Karpas-422 (cell line): ENCODE measurements around the gene HAGHL. TPM values are rescaled to one million over a fixed set of nuclear protein-coding genes. Genes with fewer than 3 reads are reported as not detected.

Experiments
- DNase-seq: peaks from one replicate; pipeline ENCODE4 v3.0.0-alpha.2; 2015
- H2AFZ ChIP-seq: fragments of 200-600 bp; sonication (generic); 2 replicates; pipeline ENCODE4 v1.6.1; 2014; ENCODE audit warnings: antibody characterized with exemption, low read length, mixed read lengths
- H3K27ac ChIP-seq: fragments of 200-600 bp; sonication (generic); 2 replicates; pipeline ENCODE4 v1.5.1; 2014; ENCODE audit warnings: mild to moderate bottlenecking, low read length, moderate library complexity
- H3K27me3 ChIP-seq: fragments of 200-600 bp; sonication (generic); 2 replicates; pipeline ENCODE4 v1.6.1; 2014; ENCODE audit warnings: low read length, mixed read lengths
- H3K36me3 ChIP-seq: fragments of 200-600 bp; sonication (generic); 2 replicates; pipeline ENCODE4 v1.6.1; 2014; ENCODE audit warnings: low read length, mixed read lengths; ENCODE audit not compliant: insufficient read depth
- H3K4me1 ChIP-seq: fragments of 200-600 bp; sonication (generic); 2 replicates; pipeline ENCODE4 v1.6.1; 2014; ENCODE audit warnings: mild to moderate bottlenecking, low read length, mixed read lengths
- H3K4me2 ChIP-seq: fragments of 200-600 bp; sonication (generic); 2 replicates; pipeline ENCODE4 v1.6.1; 2014; ENCODE audit warnings: low read length, low read depth, mild to moderate bottlenecking; ENCODE audit not compliant: poor library complexity, severe bottlenecking
- H3K4me3 ChIP-seq: fragments of 200-600 bp; sonication (generic); 2 replicates; pipeline ENCODE4 v1.5.1; 2014; ENCODE audit warnings: mild to moderate bottlenecking, antibody characterized with exemption, low read length, mixed read lengths
- H3K79me2 ChIP-seq: fragments of 200-600 bp; sonication (generic); 2 replicates; pipeline ENCODE4 v1.6.1; 2014; ENCODE audit warnings: mild to moderate bottlenecking, low read length, mixed read lengths
- H3K9ac ChIP-seq: fragments of 200-600 bp; sonication (generic); 2 replicates; pipeline ENCODE4 v1.6.0; 2014; ENCODE audit warnings: low read length
- H3K9me2 ChIP-seq: fragments of 200-600 bp; sonication (generic), shearing (Covaris generic); replicated peaks from 2 replicates; pipeline ENCODE4 v1.6.0; 2014; ENCODE audit warnings: mild to moderate bottlenecking, low read length, moderate library complexity; ENCODE audit not compliant: insufficient read depth
- H3K9me3 ChIP-seq: fragments of 300-700, 200-600 bp; sonication (generic); 2 replicates; pipeline ENCODE4 v1.6.1; 2014; ENCODE audit warnings: low read length, mixed read lengths
- H4K20me1 ChIP-seq: fragments of 200-600 bp; sonication (generic); 2 replicates; pipeline ENCODE4 v1.6.1; 2014; ENCODE audit warnings: mild to moderate bottlenecking, antibody characterized with exemption, low read length, low read depth; ENCODE audit not compliant: insufficient read depth
- total RNA-seq: library from RNA; depleted of rRNA; stranded (reverse); fragments of >200 nt; shearing (Covaris generic); gene quantifications from 2 replicates; pipeline ENCODE4 v1.2.3, GENCODE V29; 2014; ENCODE audit warnings: low replicate concordance; rRNA removed

Gene HAGHL
- 57.4 and 159 TPM in 2 replicates for total RNA-seq

GRCh38 chr16:726438-727290 is at the start of gene HAGHL, which contains the start of gene CCDC78:
TSS of gene HAGHL (plus strand) at chr16:727106. CDS start at chr16:727510, 404 bp downstream.
TSS of gene CCDC78 (minus strand) at chr16:726443. CDS start at chr16:726367, 76 bp downstream.
- peaks cover 90% of the 10 kb centered on the region for H3K4me1 ChIP-seq
- peak; percentile 94 for DNase-seq
- no peaks in the 10 kb centered on the region for H3K9me2 ChIP-seq
- H3K27me3 ChIP-seq, result no peaks in the 10 kb centered on the region
- H4K20me1 ChIP-seq, result peaks cover 5% of the 10 kb centered on the region
- peak within 1 kb of the TSS; percentile 94 for H3K9ac ChIP-seq
- H3K9me3 ChIP-seq, result no peaks in the 10 kb centered on the region
- peak within 1 kb of the TSS; percentile 93 for H3K4me2 ChIP-seq
- H3K79me2 ChIP-seq, result peaks cover 31% of the 10 kb centered on the region
- peak within 1 kb of the TSS; percentile 97 for H3K27ac ChIP-seq
- H3K36me3 ChIP-seq, result 0 out of 2 replicates have a peak, but pooled peaks cover 6% of the 10 kb centered on the region
- H3K4me3 ChIP-seq, result peak within 1 kb of the TSS; percentile 91
- no peak within 1 kb of the TSS for H2AFZ ChIP-seq

- Histone ChIP-seq H3K27me3 (no peaks in the 10 kb centered on the region), H2AFZ (no peak overlapping the region), H3K4me2 (no peak overlapping the region), H3K27ac (no peak overlapping the region), H3K79me2 (peaks cover 20% of the 10 kb centered on the region), H4K20me1 (peaks cover 20% of the 10 kb centered on the region), H3K4me3 (no peak overlapping the region), H3K9me3 (no peaks in the 10 kb centered on the region), H3K4me1 (peaks cover 21% of the 10 kb centered on the region), H3K9ac (no peak overlapping the region), H3K36me3 (peaks cover 4% of the 10 kb centered on the region; the same call in 1 of the 2 replicates), H3K9me2 (no peaks in the 10 kb centered on the region)
- no peak for DNase-seq
Measured at GRCh38 chr16:677316-678190, 49.4 kb upstream of the HAGHL start.

GRCh38 chr16:678209-678857 is 48.6 kb upstream of the HAGHL start:
- H3K79me2 ChIP-seq, result peaks cover 26% of the 10 kb centered on the region
- peaks cover 20% of the 10 kb centered on the region for H4K20me1 ChIP-seq
- H3K4me3 ChIP-seq, result no peak overlapping the region
- H3K27me3 ChIP-seq, result no peaks in the 10 kb centered on the region
- no peaks in the 10 kb centered on the region for H3K9me2 ChIP-seq
- no peak overlapping the region for H3K27ac ChIP-seq
- H3K9ac ChIP-seq, result no peak overlapping the region
- peaks cover 29% of the 10 kb centered on the region for H3K4me1 ChIP-seq
- H3K36me3 ChIP-seq, result peaks cover 4% of the 10 kb centered on the region; the same call in 1 of the 2 replicates
- H2AFZ ChIP-seq, result no peak overlapping the region
- no peak overlapping the region for H3K4me2 ChIP-seq
- no peak for DNase-seq
- no peaks in the 10 kb centered on the region for H3K9me3 ChIP-seq

DNA sequence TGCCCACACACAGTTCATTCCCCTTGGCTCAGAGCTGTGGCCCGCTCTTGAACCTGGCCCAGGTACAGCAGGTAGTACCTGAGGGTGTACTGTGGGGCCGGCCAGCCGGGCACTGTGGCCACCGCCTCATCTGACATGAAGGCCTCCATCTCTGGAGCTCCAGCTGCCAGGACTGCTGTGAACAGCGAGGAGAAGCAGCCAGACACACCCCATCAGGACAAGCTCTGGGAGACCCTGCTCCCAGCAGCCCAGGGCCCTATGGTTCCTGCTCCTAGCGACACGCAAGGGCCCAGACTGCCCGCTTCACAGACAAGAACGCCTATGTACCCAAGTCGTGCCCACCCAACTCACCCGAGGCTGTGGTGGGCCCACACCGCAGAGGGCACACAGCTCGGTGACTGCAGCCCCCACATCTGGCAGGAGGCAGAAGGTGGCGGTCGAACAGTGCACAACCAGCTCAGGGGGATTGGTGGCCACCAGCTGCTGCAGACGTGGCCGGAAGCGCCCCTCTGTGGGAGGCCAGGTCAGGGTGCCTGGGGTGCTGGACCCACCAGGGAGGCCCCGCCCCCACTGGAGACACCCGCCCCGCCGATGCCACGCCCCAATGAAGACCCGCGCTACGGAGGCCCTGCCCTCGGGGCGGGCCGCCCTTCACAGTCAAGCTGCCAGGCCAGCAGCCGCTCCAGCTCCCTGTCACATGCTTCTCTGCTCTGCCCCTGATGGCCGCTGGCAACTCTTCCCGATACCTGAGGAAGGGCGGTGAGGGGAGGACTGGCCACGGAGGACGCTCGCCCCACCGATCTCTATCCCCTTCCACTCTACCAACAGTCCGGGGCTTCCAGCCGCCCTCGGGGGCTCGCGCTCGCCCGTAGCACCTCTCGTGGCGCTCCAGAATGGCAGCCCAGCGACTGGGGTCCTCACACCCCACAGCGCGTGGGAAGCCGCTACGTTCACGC is 47.8 kb upstream of the HAGHL start:
- peak overlapping the region; percentile 41; the same call in 1 of the 2 replicates for H3K9ac ChIP-seq

DNA sequence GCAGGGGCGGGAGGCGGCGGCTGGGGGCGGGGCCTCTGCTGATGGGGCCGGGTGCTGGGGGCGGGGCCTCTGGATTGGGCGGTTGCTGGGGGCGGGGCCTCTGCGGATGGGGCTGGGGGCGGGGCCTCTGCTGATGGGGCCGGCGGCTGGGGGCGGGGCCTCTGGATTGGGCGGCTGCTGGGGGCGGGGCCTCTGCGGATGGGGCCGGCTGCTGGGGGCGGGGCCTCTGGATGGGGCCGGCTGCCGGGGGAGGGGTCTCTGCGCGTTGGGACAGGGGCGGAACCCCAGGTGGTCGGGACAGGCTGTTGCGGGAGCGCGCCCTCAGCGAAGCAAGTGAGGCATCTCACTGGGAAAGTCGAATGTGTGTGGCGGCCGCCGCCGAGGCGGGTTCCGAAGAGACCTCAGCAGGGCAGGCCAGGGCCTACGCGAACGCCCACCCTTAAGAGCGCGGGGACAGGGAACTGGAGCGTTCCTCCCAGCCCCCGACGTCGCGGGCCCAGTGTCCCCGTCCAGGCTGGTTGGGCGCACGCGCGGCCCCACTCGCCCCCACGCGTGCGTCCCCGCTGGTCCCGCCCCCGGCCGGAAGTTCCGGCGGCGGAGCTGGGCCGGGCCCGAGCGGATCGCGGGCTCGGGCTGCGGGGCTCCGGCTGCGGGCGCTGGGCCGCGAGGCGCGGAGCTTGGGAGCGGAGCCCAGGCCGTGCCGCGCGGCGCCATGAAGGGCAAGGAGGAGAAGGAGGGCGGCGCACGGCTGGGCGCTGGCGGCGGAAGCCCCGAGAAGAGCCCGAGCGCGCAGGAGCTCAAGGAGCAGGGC is 46.9 kb upstream of the HAGHL start, which contains the start of gene STUB1:
TSS of gene STUB1 (plus strand) at position 597 of the 811 bp plus-strand sequence. CDS start at position 713, 116 bp downstream.
- Histone ChIP-seq H3K9me2 (no peaks in the 10 kb centered on the region), H3K36me3 (0 out of 2 replicates have a peak, but pooled peaks cover 4% of the 10 kb centered on the region), H3K27ac (peak within 1 kb of the TSS; percentile 75), H4K20me1 (peaks cover 17% of the 10 kb centered on the region), H2AFZ (no peak within 1 kb of the TSS), H3K4me3 (peak within 1 kb of the TSS; percentile 89), H3K9ac (peak within 1 kb of the TSS; percentile 96), H3K79me2 (peaks cover 27% of the 10 kb centered on the region), H3K27me3 (no peaks in the 10 kb centered on the region), H3K9me3 (no peaks in the 10 kb centered on the region), H3K4me2 (peak within 1 kb of the TSS; percentile 93), H3K4me1 (peaks cover 30% of the 10 kb centered on the region)
- DNase-seq, result peak; percentile 96

More for the DNA sequence above, 47.8 kb upstream of the HAGHL start:
- H3K4me3 ChIP-seq, result no peak overlapping the region
- H3K9me2 ChIP-seq, result no peaks in the 10 kb centered on the region
- no peaks in the 10 kb centered on the region for H3K9me3 ChIP-seq
- H3K4me2 ChIP-seq, result peak overlapping the region; percentile 23
- peaks cover 27% of the 10 kb centered on the region for H3K79me2 ChIP-seq
- no peak overlapping the region for H2AFZ ChIP-seq
- peaks cover 20% of the 10 kb centered on the region for H4K20me1 ChIP-seq
- H3K27me3 ChIP-seq, result no peaks in the 10 kb centered on the region
- H3K36me3 ChIP-seq, result peaks cover 4% of the 10 kb centered on the region; the same call in 1 of the 2 replicates
- H3K4me1 ChIP-seq, result peaks cover 30% of the 10 kb centered on the region
- peak; percentile 85 for DNase-seq
- no peak overlapping the region for H3K27ac ChIP-seq

GRCh38 chr16:680625-680945 is 46.3 kb upstream of the HAGHL start:
- peak overlapping the region; percentile 93 for H3K4me2 ChIP-seq
- peak overlapping the region; percentile 96 for H3K9ac ChIP-seq
- no peak for DNase-seq
- H2AFZ ChIP-seq, result no peak overlapping the region
- peaks cover 30% of the 10 kb centered on the region for H3K4me1 ChIP-seq
- H3K79me2 ChIP-seq, result peaks cover 27% of the 10 kb centered on the region
- peaks cover 15% of the 10 kb centered on the region for H4K20me1 ChIP-seq
- no peaks in the 10 kb centered on the region for H3K9me3 ChIP-seq
- peak overlapping the region; percentile 89 for H3K4me3 ChIP-seq
- 0 out of 2 replicates have a peak, but pooled peaks cover 4% of the 10 kb centered on the region for H3K36me3 ChIP-seq
- no peaks in the 10 kb centered on the region for H3K9me2 ChIP-seq
- no peaks in the 10 kb centered on the region for H3K27me3 ChIP-seq
- H3K27ac ChIP-seq, result peak overlapping the region; percentile 75
